Activated naive CD4-positive, alpha-beta T cell treated with anti-CD3 and anti-CD28 coated beads for 36 hours (primary cell): ENCODE results near the gene DNLZ. TPM values are rescaled to one million over a fixed set of nuclear protein-coding genes. Genes with fewer than 3 reads are reported as not detected.

ENCODE experiments used
- CTCF ChIA-PET: fragments of 350-600 bp; sonication (Branson Sonifier 250); formaldehyde crosslinking; loops from one replicate; lab custom pipeline; 2021; ENCODE audit warnings: antibody characterized with exemption; lab: Charles Lee
- DNase-seq: peaks from one replicate; pipeline ENCODE4 v3.0.0-alpha.2; 2020
- H3K27ac Mint-ChIP-seq: one replicate; pipeline ENCODE4 v1.8.0; 2021; ENCODE audit warnings: mild to moderate bottlenecking, mixed read lengths
- H3K27me3 Mint-ChIP-seq: one replicate; pipeline ENCODE4 v1.8.0; 2021; ENCODE audit warnings: low read depth, mixed read lengths
- H3K36me3 Mint-ChIP-seq: one replicate; pipeline ENCODE4 v1.8.0; 2021; ENCODE audit warnings: low read depth, mixed read lengths
- H3K4me1 Mint-ChIP-seq: one replicate; pipeline ENCODE4 v1.8.0; 2021; ENCODE audit warnings: low read depth, mixed read lengths
- H3K4me3 Mint-ChIP-seq: one replicate; pipeline ENCODE4 v1.8.0; 2021; ENCODE audit warnings: mild to moderate bottlenecking, moderate library complexity, mixed read lengths
- H3K9me3 Mint-ChIP-seq: one replicate; pipeline ENCODE4 v1.8.0; 2021; ENCODE audit warnings: mixed read lengths
- intact Hi-C: fragments of 100-400 bp; cut with micrococcal nuclease; formaldehyde crosslinking; loops from one replicate; pipeline ENCODE4 v1.15.1; 2023
- total RNA-seq, 2 experiments: library from RNA; stranded (reverse); gene quantifications; one replicate each; pipeline ENCODE4 v1.2.3, GENCODE V29; 2021

Gene DNLZ
- total RNA-seq, 2 experiments from 2014 or later = 9.9 to 12.0 TPM

DNA sequence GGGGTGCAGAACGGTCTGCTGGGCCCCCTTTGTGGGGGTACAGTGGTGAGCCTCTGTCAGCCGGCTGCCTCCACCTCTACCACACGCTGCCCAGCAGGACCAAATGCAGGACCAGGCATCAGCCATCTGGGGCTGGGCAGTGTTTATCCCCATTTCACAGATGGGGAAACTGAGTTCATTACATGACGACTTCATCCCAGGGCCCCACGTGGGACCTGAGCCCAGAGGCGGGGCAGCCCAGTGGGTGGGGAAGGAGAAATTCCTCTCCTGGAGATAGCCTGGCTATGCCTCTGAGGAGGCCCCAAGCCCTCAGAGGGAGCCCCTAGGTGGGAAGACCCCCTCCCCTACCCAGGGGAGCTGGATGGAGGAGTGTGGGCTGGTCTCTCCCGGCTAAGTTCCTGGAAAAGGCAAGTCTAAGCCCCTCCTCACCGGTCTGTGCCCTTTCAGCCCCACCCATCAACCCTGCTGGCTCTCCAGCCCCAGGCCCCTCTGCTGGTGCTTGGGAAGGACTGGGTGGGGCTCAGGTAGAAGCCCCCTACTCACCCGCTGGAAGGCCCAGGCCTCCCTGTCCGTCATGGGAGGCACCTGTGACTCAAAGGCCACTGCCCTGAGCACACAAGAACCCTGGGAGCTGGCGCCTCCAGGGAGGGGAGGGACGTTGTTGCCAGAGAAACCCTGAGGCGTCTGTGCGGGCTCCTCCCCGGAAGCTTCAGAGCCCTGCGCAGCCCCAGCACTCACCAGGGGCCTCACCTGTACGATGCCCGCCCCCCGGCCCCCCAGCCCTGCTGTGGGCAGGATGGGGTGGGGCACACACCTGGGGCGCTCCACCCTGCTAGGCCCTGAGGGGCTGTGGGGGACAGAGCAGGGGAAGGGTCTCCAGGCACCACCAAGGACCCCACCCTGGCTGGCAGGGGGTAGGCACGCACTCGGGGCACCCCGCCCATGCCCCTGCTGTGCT, 52.2 kb downstream of the DNLZ start:
- Mint-ChIP-seq H3K27me3 (peaks cover 2% of the 10 kb centered on the region), H3K36me3 (no peaks in the 10 kb centered on the region), H3K4me1 (no peaks in the 10 kb centered on the region)

DNA sequence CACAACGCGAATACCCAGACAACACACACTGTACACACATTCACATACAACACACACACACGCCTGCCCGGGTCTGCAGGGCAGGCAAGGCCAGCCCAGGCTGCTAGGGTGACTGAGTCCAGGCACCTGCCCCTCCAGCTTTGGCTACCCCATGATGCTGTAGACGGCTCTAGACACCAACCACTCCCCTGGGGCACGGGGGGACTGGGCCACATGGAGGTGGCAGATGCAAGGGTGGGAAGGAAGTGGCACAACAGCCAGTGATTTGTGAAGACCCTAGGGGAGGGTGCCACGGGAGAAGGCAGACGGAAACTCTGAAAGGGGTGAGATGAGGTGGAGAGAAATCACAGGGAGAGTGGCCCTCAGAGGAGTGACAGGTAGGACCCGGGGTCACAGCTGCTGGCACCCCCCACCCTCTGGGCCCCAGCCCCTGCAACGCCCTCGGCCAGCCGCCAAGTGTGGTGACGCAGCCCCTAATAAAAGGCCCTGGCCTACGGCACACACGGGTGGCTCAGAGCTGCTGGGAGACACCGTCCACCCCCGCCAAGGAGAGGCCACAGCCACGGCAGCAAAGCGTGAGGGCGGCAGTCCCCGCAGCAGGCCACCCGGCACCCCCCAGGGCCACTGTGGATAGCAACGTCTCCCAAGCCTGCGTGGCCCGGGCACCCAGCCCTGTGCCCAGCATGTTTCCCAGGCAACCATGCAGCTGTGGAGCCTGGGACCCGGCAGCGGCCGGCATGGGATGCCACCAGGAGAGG, 53.1 kb downstream of the DNLZ start:
- H3K27ac Mint-ChIP-seq = no peak overlapping the region
- intact Hi-C loops = no loop called here

More for the DNA sequence above, 52.2 kb downstream of the DNLZ start:
- no peak overlapping the region for H3K4me3 Mint-ChIP-seq
- intact Hi-C loops = loop anchor here (1.0 kb wide), 2 partner anchors 52 to 89 kb away; partner anchors contain the start of genes DNLZ and SNAPC4
- DNase-seq = peak; percentile 19
- H3K27ac Mint-ChIP-seq = no peak overlapping the region
- CTCF ChIA-PET = interaction anchor here (1.0 to 1.3 kb wide), 2 partner anchors 23 to 90 kb away, joined by 3 read pairs; no protein-coding TSS in a partner anchor
- H3K9me3 Mint-ChIP-seq = peaks cover 16% of the 10 kb centered on the region

GRCh38 chr9:136309806-136310220, 53.7 kb downstream of the DNLZ start:
- no peak overlapping the region for H3K4me3 Mint-ChIP-seq
- DNase-seq = no peak
- H3K27ac Mint-ChIP-seq = no peak overlapping the region
- H3K36me3 Mint-ChIP-seq = no peaks in the 10 kb centered on the region
- CTCF ChIA-PET = no interaction called here
- H3K27me3 Mint-ChIP-seq = peaks cover 4% of the 10 kb centered on the region
- intact Hi-C loops = no loop called here
- H3K9me3 Mint-ChIP-seq = peaks cover 4% of the 10 kb centered on the region
- H3K4me1 Mint-ChIP-seq = no peaks in the 10 kb centered on the region

More for the DNA sequence above, 53.1 kb downstream of the DNLZ start:
- no peak for DNase-seq
- no peaks in the 10 kb centered on the region for H3K4me1 Mint-ChIP-seq
- H3K36me3 Mint-ChIP-seq = no peaks in the 10 kb centered on the region
- H3K9me3 Mint-ChIP-seq = peaks cover 11% of the 10 kb centered on the region
- no peak overlapping the region for H3K4me3 Mint-ChIP-seq
- H3K27me3 Mint-ChIP-seq = peaks cover 4% of the 10 kb centered on the region
- CTCF ChIA-PET = interaction anchor here (1.3 kb wide), 1 partner anchor 23 kb away, joined by 3 read pairs; no protein-coding TSS in a partner anchor

Other genes starting within 250 kb of the DNLZ start
- 10 to 100 TPM; 20.7 to 22.2 TPM for gene TMEM250, start 244.9 kb downstream of the DNLZ start, total RNA-seq
- not detected for gene LHX3, start 158.6 kb downstream of the DNLZ start, total RNA-seq
- 10 to 100 TPM; 17.7 to 18.0 TPM for gene QSOX2, start 117.9 kb downstream of the DNLZ start, total RNA-seq
- gene CCDC187, start 59.6 kb downstream of the DNLZ start, total RNA-seq = not detected
- 1 to 10 TPM; 9.0 TPM for gene GPSM1, start 36.2 kb downstream of the DNLZ start, total RNA-seq
- under 1 TPM; 0.12 to 0.22 TPM for gene CARD9, start 9.9 kb upstream of the DNLZ start, total RNA-seq
- gene SNAPC4, start 36.4 kb upstream of the DNLZ start, total RNA-seq = 10 to 100 TPM; 12.3 to 14.1 TPM
- 10 to 100 TPM; 85.7 to 91.6 TPM for gene ENTR1, start 46.9 kb upstream of the DNLZ start, total RNA-seq
- gene PMPCA, start 46.9 kb upstream of the DNLZ start, total RNA-seq = 10 to 100 TPM; 69.2 to 73.7 TPM
- 10 to 100 TPM; 13.9 to 14.8 TPM for gene INPP5E, start 76.1 kb upstream of the DNLZ start, total RNA-seq
- gene SEC16A, start 119.3 kb upstream of the DNLZ start, total RNA-seq = 10 to 100 TPM; 44.1 to 47.3 TPM
- 10 to 100 TPM; 71.4 to 80.2 TPM for gene NOTCH1, start 182.3 kb upstream of the DNLZ start, total RNA-seq